GM23248 (cell line): Measurements from ENCODE around the gene FNDC1.

Experiments used
- EZH2 ChIP-seq: fragments of 200-600 bp; sonication (generic); IDR thresholded peaks from 2 replicates; pipeline ENCODE4 v1.6.1; 2018; ENCODE audit warnings: antibody characterized with exemption, mild to moderate bottlenecking; ENCODE audit not compliant: insufficient read depth, poor library complexity, severe bottlenecking
- EZH2phosphoT487 ChIP-seq: fragments of 200-600 bp; sonication (generic); IDR thresholded peaks from 2 replicates; pipeline ENCODE4 v1.6.1; 2018; ENCODE audit warnings: antibody characterized with exemption, moderate library complexity, mild to moderate bottlenecking, low read depth; ENCODE audit not compliant: insufficient read depth

DNA sequence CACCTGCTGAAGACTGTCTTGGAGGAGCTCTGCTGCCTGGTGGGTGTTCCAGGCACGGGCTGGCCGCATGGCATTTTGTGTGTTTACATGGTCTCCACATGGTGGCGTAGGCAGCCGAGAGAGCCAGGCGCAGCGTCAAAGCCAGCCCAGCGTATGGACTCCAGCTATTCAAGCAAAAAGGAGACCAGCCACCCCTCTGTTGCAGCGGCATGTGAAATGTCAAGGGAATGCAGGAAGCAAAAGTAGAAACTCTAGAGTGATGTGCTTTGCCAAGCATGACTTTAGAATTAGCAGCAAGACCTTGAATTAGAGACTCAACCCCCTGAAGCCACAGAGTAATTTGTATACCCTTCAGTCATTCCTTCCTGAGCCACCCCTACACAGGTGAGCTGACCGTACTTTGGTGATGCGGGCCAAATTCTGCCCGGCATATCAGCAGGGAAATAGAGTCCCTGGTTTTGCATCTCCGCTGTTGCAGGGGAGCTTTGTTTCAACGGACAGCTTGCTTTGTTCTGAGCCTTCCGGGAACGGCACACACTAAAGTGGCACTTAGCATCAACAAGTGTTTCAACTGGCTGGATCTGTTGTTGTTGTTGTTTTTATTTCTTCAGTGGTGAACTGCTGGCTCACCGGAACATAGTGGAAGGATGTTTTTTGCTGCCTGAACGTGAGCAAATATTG, 48.5 kb downstream of the FNDC1 start:
- TF ChIP-seq EZH2 (no peak), EZH2phosphoT487 (no peak)
